ENCODE results near the gene MYH4.

Gene MYH4

GRCh38 chr17:10469459-10469858, at the start of gene MYH4:
MYH4 (minus strand) TSS chr17:10469559; CDS start chr17:10466745, 2,814 bp downstream.
- DNase-seq: no peak

- DNase-seq: no peak
Measured at GRCh38 chr17:10518271-10519037, 49.1 kb upstream of the MYH4 start, which contains the start of gene MYH1. MYH1 (minus strand) TSS chr17:10518542; CDS start chr17:10516642, 1,900 bp downstream.

- DNase-seq: no peak
Measured at GRCh38 chr17:10516638-10517037, 47.3 kb upstream of the MYH4 start.

GRCh38 chr17:10516065-10516464, 46.7 kb upstream of the MYH4 start:
- DNase-seq: no peak

- no peak for DNase-seq
Measured at GRCh38 chr17:10513299-10514067, 44.1 kb upstream of the MYH4 start.

- no peak for DNase-seq
Measured at GRCh38 chr17:10512856-10513255, 43.5 kb upstream of the MYH4 start.

GRCh38 chr17:10499950-10500349, 30.6 kb upstream of the MYH4 start:
- DNase-seq: no peak

GRCh38 chr17:10492004-10492403, 22.6 kb upstream of the MYH4 start:
- no peak for DNase-seq

- DNase-seq: no peak
Measured at GRCh38 chr17:10482252-10482651, 12.9 kb upstream of the MYH4 start.

GRCh38 chr17:10477701-10478100, 8.3 kb upstream of the MYH4 start:
- DNase-seq: no peak

GRCh38 chr17:10474536-10474935, 5.2 kb upstream of the MYH4 start:
- no peak for DNase-seq

GRCh38 chr17:10471858-10472257, 2.5 kb upstream of the MYH4 start:
- no peak for DNase-seq

- DNase-seq: no peak
Measured at GRCh38 chr17:10463402-10463801, 6.0 kb downstream of the MYH4 start.

- DNase-seq: no peak
Measured at GRCh38 chr17:10460062-10460461, 9.3 kb downstream of the MYH4 start.

- no peak for DNase-seq
Measured at GRCh38 chr17:10458701-10459100, 10.7 kb downstream of the MYH4 start.

- no peak for DNase-seq
Measured at GRCh38 chr17:10457952-10458351, 11.4 kb downstream of the MYH4 start.

- no peak for DNase-seq
Measured at GRCh38 chr17:10447026-10447931, 22.1 kb downstream of the MYH4 start.

GRCh38 chr17:10439816-10440215, 29.5 kb downstream of the MYH4 start:
- DNase-seq: no peak

GRCh38 chr17:10435096-10435495, 34.3 kb downstream of the MYH4 start:
- no peak for DNase-seq

- DNase-seq: no peak
Measured at GRCh38 chr17:10429421-10430045, 39.8 kb downstream of the MYH4 start.

- DNase-seq: no peak
Measured at GRCh38 chr17:10428781-10429180, 40.6 kb downstream of the MYH4 start.

Measured in nucleus accumbens (tissue), 56 donors.